NCI-H2107 treated with DMSO at 0.1 percent for 48 hours (cell line): ENCODE data around the gene SHD.
A peak's percentile ranks its signal among the peaks of the same experiment; 100 is the strongest.
"Not testable (repeated sequence)": the region's sequence is repeated elsewhere in the genome, so short reads cannot be mapped to it uniquely, and the experiment has no call there.

Experiments
- DNase-seq: peaks from one replicate; lab custom pipeline; 2025; ENCODE audit not compliant: unreplicated experiment; lab: John Stamatoyannopoulos, UW

The SHD gene

DNA sequence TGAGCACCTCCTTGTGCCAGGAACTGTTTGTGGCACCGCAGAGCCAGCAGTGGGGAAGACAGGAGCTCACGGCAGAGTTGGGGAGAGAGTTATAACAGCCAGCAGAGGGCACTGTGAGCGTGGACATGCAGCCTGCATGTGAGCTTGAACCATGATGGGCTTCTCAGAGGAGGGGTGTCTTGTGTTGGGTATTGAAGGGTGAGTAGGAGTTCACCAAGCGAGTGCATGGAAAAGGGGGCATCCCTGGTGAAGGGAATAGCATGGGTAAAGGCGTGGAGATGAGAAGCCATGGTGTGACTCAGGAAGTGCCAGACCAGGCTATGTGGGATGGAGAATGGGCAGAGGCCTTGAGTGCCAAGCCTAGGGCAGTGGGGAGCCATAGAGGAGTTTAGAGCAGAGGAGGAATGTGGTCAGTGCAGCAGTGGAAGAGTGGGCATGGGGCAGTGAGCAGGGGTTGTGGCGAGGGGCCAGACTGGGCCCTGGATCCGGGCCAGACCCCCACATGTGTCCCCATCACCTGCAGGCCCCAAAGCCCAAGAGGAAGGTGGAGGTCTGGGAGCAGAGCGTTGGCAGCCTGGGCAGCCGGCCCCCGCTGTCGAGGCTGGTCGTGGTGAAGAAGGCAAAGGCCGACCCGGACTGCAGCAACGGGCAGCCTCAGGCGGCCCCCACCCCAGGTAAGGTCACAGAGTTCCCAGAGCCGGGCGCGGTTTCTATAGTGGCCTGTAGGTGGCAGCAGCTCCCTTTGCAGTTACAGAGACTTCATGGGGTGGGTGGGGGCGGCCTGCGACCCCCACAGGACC, 11.8 kb upstream of the SHD start:
- peak; percentile 24 for DNase-seq

DNA sequence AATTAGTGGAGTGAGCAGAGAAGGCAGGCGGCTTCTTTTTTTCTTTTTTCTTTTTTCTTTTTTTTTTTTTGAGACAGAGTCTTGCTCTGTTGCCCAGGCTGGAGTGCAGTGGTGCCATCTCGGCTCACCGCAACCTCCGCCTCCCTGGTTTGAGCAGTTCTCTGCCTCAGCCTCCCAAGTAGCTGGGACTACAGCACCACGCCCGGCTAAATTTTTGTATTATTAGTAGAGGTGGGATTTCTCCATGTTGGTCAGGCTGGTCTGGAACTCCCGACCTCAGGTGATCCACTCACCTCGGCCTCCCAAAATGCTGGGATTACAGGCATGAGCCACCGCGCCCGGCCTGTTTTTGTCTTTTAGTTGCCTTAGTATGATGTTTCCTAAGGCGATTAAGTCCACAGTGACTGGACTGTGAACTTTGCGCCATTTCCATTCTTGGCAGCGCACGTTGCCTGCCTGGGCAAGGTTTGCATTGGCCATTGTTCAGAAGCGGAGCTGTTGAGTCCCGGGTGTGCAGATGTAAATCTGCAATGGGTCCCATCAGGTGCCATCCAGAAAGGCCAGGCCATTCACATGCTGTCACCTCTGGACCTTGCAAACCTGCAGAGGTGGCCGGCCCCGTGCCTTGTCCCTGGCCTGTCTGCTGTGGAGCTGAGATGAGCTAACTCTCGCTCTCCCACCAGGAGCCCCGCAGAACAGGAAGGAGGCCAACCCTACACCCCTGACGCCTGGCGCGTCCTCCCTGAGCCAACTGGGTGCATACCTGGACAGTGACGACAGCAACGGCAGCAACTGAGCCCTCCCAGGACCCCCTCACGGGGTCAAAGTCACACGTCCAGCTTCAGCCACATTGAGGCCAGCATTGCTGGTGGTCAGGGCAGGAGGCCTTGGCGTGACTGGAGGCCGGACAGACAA, 10.9 kb upstream of the SHD start:
- no peak for DNase-seq

DNA sequence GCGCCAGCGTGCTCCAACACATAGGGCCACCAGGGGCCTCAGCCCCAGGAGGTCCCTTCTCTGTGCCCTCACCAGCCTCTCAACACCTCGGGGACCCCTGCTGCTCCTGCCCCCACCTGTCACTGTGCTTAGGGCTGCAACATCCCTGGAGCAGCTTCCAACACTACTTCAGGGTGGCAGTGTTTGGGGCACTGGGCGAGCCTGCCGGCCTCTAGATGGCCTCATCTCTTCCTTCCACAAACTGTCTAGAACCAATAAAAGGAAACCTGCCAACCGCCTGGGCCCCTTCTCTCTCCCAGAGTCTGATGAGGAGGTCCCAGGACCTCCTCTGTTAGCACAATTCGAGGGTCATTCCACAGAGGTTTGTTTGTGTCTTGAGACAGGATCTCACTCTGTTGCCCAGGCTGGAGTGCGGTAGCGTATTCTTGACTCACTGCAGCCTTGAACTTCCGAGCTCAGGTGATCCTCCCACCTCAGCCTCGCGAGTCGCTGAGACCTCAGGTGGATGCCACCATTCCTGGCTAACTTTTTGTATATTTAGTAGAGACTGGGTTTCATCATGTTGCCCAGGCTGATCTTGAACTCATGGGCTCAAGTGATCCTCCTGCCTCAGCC, 10.1 kb upstream of the SHD start:
- no peak for DNase-seq

GRCh38 chr19:4272894-4273293, 6.2 kb upstream of the SHD start:
- no peak for DNase-seq

DNA sequence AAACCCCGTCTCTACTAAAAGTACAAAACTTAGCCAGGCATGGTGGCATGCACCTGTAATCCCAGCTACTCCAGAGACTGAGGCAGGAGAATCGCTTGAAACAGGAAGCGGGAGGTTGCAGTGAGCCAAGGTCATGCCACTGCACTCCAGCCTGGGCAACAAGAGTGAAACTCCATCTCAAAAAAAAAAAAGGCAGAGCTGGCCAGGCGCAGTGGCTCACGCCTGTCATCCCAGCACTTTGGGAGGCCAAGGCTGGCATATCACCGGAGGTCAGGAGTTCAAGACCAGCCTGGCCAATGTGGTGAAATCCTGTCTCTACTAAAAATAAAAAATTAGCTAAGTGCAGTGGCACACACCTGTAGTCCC, 4.8 kb upstream of the SHD start:
- not testable (repeated sequence) for DNase-seq

GRCh38 chr19:4277191-4277696, 1.8 kb upstream of the SHD start:
- no peak for DNase-seq

DNA sequence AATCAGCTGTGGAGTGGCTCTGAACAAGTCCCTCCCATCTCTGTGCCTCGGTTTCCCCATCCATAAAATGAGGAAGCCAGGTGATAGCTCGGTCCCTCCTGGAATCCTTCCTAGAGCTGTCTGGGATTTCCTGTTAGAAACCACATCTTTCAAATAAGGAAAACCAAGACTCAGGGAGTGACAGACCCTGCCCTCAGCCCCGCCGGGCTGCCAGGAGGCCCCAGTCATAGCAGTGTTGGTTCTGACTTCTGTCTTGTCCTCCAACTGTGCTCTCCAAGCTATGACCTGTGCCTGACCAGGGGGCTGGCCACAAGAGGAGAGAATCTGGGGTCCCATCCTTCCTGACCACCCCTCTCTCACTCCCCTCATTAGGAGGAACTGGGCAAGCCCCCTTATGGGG, 1.1 kb upstream of the SHD start:
- no peak for DNase-seq

GRCh38 chr19:4279267-4279529, 132 bp downstream of the SHD start:
- no peak for DNase-seq

DNA sequence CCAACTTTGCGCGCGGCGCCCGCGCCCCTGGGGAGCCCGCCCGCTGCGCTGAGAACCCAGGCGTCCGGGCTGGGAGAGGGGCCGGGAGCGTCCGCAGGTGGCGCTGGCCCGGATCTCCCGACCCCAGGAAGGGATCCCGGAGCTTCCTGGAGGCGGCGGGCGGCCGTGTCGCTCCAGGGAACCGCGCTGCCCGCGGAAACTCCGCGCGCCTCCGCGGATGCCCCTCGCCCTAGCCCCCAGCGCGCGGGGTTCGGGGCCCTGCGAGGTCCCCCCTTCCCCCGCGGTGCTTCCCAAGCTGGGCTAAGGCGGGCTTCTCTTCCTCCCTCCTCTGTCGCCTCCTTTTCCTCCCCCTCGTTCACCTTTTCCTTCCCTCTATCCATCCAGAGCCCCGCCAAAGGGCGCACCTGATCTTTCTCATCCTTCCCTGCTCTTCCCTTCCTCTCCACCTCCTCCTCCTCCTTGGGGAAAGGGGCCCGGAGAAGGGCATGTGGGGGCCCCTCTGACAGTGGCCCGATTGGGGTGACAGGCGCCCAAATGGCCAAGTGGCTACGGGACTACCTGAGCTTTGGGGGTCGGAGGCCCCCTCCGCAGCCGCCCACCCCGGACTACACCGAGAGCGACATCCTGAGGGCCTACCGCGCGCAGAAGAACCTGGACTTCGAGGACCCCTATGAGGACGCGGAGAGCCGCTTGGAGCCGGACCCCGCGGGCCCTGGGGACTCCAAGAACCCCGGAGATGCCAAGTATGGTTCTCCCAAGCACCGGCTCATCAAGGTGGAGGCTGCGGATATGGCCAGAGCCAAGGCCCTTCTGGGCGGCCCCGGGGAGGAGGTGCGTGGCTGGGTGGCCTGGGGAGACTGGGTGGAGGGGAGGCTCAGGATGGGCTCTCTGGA, 710 bp downstream of the SHD start:
- DNase-seq: no peak

DNA sequence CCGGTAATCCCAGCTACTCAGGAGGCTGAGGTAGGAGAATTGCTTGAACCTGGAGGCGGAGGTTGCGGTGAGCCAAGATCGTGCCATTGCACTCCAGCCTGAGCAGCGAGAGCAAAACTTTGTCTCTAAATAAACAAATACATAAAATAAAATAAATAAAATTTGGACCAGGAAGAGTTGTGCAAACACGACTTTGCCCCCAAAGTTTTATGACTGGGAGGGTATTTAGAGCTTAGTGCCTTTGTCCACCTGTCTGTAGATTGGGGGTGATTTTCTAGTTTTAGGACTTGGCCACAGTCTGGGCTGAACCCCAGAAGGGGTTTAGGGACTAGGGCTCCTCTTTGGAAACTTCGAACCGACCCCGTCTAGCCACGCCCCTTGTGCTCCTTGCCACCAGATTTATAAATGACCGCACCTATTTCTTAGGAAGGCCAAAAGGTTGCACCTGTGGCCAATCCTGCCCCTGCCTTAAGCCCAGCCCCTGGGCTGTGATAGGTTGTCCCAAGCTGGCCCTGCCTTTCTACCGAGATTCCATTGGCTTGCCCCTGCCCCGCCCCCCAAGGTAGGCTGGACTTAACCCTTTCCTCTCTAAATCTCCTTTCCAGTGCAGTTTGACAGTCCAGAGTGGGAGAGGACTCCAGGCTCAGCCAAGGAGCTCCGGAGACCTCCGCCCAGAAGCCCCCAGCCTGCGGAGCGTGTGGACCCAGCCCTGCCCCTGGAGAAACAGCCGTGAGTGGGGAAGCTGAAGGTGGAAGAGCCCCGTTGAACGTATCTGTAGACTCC, 5.3 kb downstream of the SHD start:
- DNase-seq: no peak

- no peak for DNase-seq
Observed at GRCh38 chr19:4284974-4285373, 5.9 kb downstream of the SHD start.

DNA sequence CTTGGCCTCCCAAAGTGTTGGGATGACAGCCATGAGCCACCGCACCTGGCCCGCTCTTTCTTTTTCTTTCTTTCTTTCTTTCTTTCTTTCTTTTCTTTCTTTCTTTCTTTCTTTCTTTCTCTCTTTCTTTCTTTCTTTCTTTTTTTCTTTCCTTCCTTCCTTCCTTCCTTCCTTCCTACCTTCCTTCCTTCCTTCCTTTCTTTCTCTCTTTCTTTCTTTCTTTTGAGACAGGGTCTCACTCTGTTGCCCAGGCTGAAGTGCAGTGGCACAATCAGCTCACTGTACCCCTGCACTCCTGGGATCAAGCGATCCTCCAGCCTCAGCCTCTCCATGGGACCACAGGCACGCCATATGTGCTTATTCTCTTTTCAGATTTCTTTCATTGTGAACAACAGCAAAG, 7.1 kb downstream of the SHD start:
- not testable (repeated sequence) for DNase-seq

GRCh38 chr19:4288091-4288777, 9.2 kb downstream of the SHD start:
- DNase-seq: no peak

DNA sequence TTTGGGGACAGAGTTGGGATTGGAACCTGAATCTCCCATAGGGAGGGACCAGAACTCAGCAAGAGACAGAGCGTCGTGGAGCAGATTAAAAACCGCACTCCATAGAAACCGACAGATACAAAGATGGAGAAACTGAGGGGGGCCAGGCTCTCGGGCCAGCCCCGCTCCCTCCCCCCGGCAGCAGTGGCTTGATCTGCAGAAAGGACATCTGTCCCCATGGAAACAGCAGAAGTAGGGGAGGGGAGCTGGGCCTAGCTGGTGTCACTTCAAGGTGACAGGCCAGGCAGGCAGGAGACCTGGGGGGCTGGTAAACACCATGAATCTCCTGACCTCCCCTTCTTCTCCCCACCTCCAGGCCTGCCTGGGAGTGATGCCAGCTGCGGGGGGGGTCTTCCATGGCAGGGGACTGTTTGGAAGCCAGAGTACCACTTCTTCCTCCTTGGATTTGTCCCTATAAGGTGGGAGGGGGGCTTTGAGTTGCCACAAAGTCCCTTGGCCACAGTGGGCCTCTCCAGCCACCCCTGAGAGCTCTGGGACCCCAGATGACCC, 12.2 kb downstream of the SHD start:
- DNase-seq: no peak

GRCh38 chr19:4292515-4292914, 13.4 kb downstream of the SHD start:
- DNase-seq: no peak

DNA sequence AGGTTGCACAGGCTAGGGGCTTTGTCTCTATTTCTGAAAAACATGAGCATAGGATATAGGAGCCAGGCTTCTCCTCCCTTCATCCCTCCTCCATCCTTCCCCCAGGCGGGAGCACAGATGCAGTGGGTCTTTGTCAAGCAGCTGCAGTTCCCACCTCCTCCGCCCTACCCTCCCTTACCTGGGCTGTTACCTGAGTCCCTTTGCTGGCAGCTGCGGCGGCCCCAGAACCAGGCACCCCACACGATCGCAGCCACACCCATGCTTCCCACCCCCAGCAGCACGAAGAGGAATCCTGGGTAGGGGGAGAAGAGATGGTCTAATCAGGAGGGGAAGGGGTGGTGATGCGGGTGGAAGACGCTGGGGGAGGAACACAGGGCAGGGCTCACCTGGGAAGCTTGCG, 15.3 kb downstream of the SHD start:
- peak; percentile 37 for DNase-seq

- DNase-seq: peak; percentile 80
Observed at GRCh38 chr19:4295972-4296771, 17.1 kb downstream of the SHD start.
